ENCODE results near the gene TBX4. TPM values are rescaled to one million over a fixed set of nuclear protein-coding genes. Genes with fewer than 3 reads are reported as not detected.
A peak's percentile ranks its signal among the peaks of the same experiment; 100 is the strongest.

TBX4 gene
- total RNA-seq, 1 experiment from 2014 or later = not detected

DNA sequence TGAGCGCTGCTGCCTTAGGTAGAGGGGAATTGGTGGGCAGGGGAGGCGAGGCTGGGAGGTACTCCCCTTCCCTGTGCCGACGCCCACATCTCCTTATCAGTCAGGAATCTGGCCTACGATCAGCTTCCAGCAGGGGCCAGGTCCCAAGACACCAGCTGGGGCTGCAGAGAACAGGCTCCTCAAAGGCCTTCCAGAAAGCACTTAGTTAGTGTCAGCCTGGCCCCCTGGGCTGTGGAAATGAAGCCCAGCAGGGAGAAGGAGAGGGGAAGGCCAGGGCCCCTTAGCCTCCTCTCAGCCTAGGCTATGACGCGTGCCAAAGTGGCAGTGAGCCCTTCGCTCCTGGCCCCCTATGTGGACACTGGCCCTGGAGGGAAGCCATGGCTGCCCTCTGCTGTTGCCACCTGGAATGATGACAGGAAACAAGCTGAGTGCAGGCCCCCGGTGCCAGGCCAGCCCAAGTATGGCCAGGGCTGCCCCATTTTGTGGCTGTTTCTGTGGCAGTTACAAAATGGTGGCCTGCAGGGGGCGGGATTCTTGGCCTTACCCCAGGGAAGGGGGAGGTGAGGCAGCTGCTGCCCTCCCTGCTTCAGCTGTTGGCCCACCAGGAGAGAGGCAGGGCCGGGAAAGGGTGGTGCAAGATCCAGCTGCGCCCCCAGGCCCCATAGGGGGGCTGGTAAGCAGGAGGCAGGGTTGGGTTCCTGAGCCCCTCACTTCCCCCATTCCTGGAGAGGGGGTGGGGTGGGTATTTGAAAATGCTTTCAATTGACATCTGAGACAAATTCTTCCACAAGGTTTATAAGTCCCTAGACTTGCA is 11.3 kb downstream of the TBX4 start:
- no peak overlapping the region for H3K9ac ChIP-seq (ENCODE audit: extremely low read depth, insufficient read length, low read length)
- TF ChIP-seq, protein P1, sequence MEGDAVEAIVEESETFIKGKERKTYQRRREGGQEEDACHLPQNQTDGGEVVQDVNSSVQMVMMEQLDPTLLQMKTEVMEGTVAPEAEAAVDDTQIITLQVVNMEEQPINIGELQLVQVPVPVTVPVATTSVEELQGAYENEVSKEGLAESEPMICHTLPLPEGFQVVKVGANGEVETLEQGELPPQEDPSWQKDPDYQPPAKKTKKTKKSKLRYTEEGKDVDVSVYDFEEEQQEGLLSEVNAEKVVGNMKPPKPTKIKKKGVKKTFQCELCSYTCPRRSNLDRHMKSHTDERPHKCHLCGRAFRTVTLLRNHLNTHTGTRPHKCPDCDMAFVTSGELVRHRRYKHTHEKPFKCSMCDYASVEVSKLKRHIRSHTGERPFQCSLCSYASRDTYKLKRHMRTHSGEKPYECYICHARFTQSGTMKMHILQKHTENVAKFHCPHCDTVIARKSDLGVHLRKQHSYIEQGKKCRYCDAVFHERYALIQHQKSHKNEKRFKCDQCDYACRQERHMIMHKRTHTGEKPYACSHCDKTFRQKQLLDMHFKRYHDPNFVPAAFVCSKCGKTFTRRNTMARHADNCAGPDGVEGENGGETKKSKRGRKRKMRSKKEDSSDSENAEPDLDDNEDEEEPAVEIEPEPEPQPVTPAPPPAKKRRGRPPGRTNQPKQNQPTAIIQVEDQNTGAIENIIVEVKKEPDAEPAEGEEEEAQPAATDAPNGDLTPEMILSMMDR (conservative IDR thresholded peaks at IDR 0.05) = peak; percentile 56
- no peak overlapping the region for H3K14ac ChIP-seq (ENCODE audit: insufficient read depth, low read length)
- no peaks in the 10 kb centered on the region for H3K23me2 ChIP-seq (ENCODE audit: insufficient read length, low read depth, low read length, poor library complexity, severe bottlenecking)
- no peak overlapping the region for H2BK20ac ChIP-seq (ENCODE audit: low read depth, low read length, poor library complexity, severe bottlenecking)
- H3K79me1 ChIP-seq (ENCODE audit: insufficient read depth, low read depth, low read length, poor library complexity, severe bottlenecking) = no peaks in the 10 kb centered on the region
- H2BK120ac ChIP-seq (ENCODE audit: low read depth, low read length, poor library complexity, severe bottlenecking) = no peak overlapping the region
- H3K4me1 ChIP-seq (ENCODE audit: insufficient read depth, low read length) = no peaks in the 10 kb centered on the region; the same call in 1 of the 2 replicates
- H3T11ph ChIP-seq (ENCODE audit: low read length) = no peak overlapping the region
- H3K4me2 ChIP-seq (ENCODE audit: insufficient read depth, insufficient read length, low read length) = no peak overlapping the region
- peaks cover 18 to 45% of the 10 kb centered on the region in 2 experiments for H3K4me1 Mint-ChIP-seq
- H2AK5ac ChIP-seq (ENCODE audit: insufficient read length, low read length) = no peak overlapping the region
- no peaks in the 10 kb centered on the region for H3K9me3 ChIP-seq (ENCODE audit: control insufficient read depth, low read depth, low read length)
- peaks cover 0 to 1% (median 0%) of the 10 kb centered on the region in 3 experiments; a peak in 2 of 7 replicates for H3K36me3 Mint-ChIP-seq (ENCODE audit: insufficient read depth in 1 of 3, low read depth in 3 of 3)
- peaks cover 64% of the 10 kb centered on the region for H3K27me3 ChIP-seq (ENCODE audit: insufficient read depth, low read length)
- H3K27me3 Mint-ChIP-seq (ENCODE audit: low read depth) = peaks cover 93% of the 10 kb centered on the region
- H3K4me3 Mint-ChIP-seq = 0 out of 5 replicates have a peak overlapping the region, but pooled peaks of 1 of the 2 experiments have one; percentile 19
- H2BK5ac ChIP-seq (ENCODE audit: insufficient read length, low read length) = no peak overlapping the region
- H3K27ac Mint-ChIP-seq = no peak overlapping the region
- no peak overlapping the region for H2AFZ ChIP-seq (ENCODE audit: low read length)
- H2BK15ac ChIP-seq (ENCODE audit: low read depth, low read length) = no peak overlapping the region
- no peaks in the 10 kb centered on the region for H3K79me2 ChIP-seq (ENCODE audit: insufficient read depth, low read length)
- peaks cover 2 to 5% of the 10 kb centered on the region in 2 experiments for H3K9me3 Mint-ChIP-seq
- no peak overlapping the region for H4K91ac ChIP-seq (ENCODE audit: insufficient read length, low read depth, low read length)
- H3K56ac ChIP-seq (ENCODE audit: insufficient read length, low read depth, low read length) = no peak overlapping the region
- no peak overlapping the region for H2BK12ac ChIP-seq (ENCODE audit: insufficient read length, low read depth, low read length)
- H4K8ac ChIP-seq (replicated peaks; ENCODE audit: insufficient read length, low read depth, low read length) = no peak overlapping the region
- no peak overlapping the region for H4K5ac ChIP-seq (ENCODE audit: insufficient read length, low read depth, low read length)
- no peak overlapping the region for H3K23ac ChIP-seq (ENCODE audit: insufficient read length, low read depth, low read length)
- no peak overlapping the region for H3K18ac ChIP-seq (ENCODE audit: insufficient read length, low read depth, low read length)
- H4K20me1 ChIP-seq (ENCODE audit: control insufficient read depth, insufficient read depth, insufficient read length) = peaks cover 2% of the 10 kb centered on the region
- H3K27ac ChIP-seq (ENCODE audit: insufficient read length, low read depth, low read length) = no peak overlapping the region
- peak; percentile 73 for DNase-seq
- no CpG with 5 or more reads among the region's 12 CpGs for WGBS (ENCODE audit: extremely low coverage, insufficient read length, low lambda C conversion rate)
- no peak overlapping the region for H3K4ac ChIP-seq (ENCODE audit: low read depth, low read length)

Measured in H9 (cell line).